NK-92 treated with Interleukin-12 subunit alpha and Interleukin-12 subunit beta, amount 100 ng/mL, for 24 hours (cell line): ENCODE results near the gene MAGEF1.
"Not testable (repeated sequence)": the region's sequence is repeated elsewhere in the genome, so short reads cannot be mapped to it uniquely, and the experiment has no call there.

Source experiments
- DNase-seq: peaks from one replicate; lab custom pipeline; 2025; lab: John Stamatoyannopoulos, UW

Gene MAGEF1

DNA sequence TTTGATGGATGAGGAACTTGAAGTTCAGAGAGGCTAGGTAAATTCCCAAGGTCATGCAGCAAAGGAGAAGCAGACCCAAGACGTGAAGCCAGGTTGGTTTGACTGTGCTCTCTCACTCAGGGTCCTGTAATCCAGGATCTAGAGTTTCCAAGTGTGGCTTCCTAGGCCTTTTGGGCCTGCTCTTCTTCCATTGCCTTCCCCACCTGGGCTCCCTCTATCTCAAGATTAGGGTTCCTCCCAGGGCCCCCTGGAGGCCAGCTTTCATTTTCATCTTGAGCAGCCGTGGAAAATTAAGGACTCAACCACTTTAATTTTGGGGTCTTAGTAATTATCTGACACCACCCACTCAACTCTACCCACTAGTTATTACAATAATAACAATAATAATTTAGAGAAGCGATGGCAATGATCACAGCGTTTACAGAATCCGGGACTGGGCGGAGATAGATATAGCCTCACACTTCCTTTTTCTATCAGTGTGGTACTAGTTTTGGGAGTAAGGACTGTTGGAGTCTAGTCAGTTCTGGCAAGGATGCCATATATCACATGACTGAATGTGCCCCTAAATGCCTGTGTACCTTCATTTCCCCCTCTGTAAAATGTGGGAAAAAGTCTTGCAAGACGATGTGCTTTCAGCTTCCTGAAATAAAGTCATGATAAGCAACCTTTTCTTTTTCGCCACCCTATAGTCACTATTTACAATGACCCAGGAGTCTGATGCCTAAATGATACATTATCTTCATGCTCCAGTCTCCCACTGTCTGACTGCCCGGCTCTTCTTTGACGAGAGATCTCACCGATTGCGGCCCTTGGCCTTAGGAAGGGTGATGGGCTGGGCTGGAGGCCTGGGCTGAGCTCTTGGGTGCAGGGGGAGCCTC lies 30.2 kb upstream of the MAGEF1 start:
- no peak for DNase-seq

DNA sequence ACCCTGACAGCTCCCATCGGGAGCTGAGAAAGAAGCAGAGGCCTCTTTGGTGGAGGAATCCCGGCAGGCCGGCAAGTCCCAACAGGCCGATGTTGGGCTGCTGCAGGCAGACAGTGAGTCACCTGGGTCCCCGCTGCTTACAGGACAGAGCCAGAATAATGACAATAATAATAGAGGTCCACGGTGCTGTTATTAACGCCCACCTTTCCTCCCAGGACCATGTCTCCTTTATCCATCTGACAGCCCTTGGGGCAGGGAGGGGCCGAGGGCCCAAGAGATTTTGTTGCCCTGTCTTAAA lies 29.3 kb upstream of the MAGEF1 start:
- DNase-seq = no peak

DNA sequence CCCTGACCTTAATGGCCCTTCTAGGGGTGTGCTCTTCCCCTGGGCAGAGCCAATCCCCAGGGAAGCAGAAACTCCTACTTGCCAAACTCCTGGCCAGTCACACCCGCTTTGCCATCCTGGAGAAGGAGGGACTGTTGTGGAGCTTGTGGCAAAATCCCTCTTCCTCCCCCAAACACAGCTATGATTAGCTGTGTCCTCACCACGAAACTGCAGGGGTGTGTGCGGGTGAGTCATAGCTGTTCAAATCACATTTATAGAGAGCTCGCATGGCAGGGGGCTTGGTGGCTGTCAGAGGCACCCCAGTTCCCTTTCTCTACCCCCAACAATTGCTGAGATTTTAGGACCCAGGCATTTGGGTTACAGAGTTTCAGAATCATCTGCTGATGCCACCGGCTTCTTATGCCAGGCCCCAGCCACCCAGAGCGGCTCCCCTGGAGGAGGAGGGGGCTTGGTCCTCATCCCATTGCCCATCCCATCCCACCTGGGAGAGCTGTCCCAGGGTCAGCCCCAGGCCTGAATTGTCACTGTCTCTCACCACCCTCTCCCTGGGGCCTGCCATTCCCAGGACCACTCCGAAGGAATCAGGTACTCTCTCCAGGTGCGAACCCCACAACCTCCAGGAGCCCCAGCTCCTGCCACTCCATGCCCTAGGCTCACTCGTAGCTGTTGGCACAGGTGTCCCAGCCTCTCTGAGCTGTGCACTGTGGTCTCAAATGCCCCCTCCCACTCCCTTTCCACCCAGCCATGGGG lies 28.8 kb upstream of the MAGEF1 start:
- DNase-seq = no peak

DNA sequence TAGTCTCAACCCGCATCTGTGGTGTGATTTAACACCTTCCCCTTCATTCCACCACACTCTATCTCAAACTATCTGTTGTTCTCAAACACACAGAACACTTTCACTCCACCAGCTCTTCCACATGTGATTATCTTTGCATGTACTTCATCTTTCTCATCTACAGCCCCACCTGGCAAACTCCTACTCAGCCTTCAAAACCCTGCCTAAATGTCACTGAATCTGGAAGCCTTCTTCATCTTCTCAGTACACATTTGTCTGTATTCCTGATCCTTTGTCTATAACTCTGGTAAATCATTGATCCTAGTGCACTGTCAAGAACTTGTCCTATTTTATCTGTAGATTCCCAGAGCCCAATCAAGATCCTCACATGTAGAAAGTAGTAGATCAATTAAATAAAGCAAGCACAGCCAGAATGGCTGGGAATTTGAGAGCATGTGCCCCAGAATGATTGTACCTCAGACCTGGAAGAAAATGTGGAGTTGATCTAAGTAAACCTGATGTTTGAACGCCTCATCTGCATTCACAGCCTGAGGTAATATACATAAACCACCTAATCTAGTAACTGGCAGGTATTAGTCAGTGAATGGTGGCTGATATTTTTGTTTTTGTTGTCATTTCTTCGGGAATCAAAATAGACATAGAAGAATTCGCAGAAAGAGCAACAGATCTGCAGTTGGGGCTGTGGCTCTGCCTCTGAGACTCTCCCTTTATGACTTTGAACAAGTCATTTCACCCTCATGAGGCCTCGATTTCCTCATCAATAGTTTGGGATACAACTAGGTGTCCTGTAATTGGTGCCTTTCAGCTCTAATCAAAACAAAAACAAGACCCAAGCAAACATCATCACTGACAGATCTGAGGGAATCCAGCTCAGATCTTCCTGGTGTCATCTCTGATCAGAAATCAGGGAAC lies 28.0 kb upstream of the MAGEF1 start:
- no peak for DNase-seq

DNA sequence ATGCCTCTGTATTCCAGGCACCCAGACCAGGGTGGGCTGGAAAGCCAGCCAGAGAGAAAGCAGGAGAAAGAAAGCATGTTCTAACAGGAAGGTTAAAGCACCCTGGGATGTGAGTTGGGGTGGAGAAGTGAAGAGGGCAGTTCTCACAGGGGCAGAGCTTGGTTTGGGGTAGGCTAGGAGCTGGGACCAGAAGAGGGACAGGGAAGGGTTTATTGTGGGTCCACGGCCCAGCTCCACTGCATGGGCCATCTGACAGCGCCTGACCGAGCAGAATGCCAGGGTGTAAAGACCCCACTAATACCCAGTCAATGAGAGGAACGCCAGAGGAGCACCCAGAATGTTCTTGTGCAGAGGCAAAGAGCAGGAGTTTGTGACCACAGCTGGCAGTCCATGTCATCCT lies 27.1 kb upstream of the MAGEF1 start:
- no peak for DNase-seq

DNA sequence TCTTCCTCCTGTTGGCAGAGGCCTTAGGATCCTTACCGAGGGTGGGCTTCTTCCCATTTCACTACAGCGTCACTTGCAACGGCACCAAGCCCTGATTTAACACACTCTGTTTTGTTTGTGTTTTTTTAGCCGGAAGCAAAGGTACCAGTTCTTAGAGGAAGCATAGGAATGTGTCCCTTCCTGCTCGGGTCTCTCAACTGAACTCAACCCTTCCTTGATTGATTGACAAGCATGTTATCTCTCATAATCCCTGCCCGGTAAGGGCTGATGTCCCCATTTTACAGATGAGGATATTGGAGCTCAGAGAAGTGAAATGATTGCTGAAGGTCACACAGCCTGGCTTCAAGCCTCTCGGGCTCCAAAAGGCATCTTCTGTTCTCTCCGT lies 26.6 kb upstream of the MAGEF1 start:
- no peak for DNase-seq

DNA sequence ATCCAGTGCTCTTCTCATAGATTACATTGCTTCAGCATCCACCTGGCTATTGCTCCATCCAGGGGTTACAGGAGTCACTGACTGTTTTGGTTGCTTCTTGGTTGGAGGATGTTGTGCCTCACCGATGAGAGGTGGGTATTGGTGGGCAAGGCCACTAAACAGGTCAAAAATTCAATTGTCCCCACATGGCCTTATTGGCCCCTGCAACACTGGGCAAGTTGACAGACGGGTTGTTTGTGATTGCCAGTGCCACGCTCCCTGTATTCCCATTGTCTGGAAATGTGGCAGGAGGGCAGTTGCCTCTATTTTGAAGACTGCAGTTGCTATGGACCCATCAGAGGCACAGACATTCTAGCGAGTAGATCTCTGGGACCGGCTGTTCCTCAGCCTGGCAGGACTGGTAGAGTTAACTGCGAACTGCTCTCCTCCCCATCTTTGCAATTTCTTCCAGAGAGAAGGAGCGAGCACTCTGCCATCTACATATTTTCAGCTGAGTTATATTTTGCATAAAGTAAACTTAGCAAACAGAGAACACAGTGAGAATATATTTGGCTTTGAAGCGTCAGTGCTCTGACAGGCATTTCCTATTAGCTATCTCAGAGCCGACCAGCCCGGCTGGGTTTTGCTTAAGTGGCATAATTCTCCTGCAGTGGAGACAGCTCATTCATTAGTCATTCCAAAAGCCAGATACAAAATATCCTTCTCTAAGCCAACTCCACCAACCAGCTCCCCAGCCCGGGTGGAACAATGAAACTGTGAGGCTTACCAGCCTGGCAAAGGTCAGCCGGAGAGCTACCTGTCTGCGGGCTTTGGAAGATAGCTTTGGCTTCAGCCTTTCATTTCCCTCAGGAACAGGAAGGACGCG lies 26.0 kb upstream of the MAGEF1 start:
- DNase-seq = no peak

DNA sequence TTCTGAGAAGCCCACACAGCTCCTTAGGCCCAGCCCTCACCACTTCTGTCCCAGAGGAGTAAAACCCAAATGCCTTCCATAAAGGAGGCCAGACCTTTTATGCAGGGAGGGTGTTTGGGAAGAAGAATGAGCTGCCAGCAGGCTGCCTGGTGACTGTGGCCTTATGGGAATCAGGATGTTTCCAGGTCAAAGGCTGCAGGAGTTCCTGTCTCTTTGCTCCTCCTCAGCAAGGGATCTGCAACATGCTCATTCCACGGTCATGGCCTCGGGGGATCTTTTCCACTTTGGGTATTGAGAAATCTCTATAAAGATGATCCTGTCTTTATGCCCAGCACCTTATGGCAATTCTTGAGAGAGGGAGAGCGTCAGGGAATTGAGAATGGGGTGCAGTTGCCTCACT lies 25.2 kb upstream of the MAGEF1 start:
- DNase-seq = no peak

DNA sequence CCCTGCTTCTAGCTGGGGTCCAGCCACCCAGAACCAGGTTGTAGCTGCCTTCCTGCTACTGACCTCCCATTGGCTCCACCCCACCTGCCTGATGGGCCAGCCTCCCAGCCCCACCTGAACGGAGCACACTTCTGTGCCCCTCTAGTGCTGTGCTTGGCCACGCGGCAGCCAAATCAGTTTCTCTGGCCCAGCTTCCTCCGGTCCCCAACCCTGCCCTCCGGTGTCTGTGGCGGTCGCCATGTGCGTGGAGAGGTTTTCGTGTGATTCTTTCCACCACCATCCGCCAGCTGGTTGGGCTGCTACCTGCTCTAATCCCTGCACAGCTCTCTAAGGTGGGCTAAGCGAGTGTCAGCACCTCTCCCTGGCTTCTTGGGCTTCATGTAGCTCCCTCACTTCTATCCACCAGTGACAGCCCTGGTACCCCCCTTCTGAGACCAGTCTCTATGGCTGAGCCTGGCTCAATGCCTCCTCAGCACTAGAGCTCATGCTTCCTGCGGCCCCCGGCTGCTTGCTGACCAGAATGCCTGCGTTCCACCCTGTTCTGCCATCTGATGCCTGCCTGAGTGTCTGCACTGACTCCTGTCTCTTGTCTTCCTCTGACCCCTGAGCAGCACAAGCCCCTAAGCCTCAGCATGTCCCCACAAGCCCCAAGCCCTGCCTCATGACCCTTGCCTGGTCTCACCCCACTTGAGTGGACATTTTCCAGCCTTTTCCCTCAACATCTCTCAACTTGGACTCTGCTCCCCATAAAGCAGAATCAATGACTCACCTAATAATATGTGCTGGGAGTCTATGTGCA lies 23.2 kb upstream of the MAGEF1 start:
- DNase-seq = no peak

DNA sequence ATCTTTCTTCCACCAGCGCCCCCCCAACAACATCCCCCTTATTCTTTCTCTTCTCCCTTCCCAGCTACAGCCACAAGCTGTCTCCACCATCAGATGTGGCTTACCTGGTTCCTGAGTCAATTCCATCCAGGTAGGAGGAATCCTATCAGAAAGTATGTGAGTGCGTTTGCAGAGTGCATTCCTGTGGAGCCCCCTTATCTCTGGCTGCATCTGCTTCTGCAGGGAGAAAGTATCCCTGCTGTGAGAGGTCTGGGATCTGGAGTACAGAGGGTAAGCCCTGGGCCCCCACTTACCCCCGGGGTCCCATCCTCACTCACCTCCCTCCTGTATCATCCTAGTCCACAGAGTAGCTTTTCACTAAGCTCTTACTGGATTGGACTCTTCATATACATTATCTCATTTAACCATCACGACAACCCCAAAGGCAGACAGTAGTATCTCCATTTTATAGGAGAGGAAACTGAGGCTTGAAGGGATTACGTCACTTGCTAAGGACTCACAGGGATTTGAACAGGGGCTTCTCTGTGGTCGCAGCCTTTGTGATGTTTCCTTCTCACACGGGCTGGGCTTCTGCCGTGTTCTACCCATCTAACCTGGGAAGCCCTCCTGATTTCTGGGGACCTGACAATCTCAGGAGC lies 22.2 kb upstream of the MAGEF1 start:
- no peak for DNase-seq

DNA sequence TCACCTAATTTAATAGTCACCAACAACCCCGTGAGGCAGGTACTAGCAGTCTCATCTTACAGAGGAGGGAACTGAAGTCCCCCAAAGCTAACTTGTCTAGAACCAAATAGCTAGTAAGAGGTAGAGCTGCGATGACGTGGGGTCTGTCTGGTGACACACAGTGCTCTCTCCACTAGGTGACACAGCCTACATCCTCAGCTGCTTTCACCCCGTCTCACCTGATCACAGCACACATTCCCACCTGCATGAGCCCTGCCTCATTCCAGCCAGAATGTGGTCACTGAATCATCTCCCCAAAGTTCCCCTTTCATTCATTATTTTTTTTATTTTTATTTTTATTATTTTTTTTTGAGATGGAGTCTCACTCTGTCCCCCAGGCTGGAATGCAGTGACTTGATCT lies 21.3 kb upstream of the MAGEF1 start:
- DNase-seq = no peak

DNA sequence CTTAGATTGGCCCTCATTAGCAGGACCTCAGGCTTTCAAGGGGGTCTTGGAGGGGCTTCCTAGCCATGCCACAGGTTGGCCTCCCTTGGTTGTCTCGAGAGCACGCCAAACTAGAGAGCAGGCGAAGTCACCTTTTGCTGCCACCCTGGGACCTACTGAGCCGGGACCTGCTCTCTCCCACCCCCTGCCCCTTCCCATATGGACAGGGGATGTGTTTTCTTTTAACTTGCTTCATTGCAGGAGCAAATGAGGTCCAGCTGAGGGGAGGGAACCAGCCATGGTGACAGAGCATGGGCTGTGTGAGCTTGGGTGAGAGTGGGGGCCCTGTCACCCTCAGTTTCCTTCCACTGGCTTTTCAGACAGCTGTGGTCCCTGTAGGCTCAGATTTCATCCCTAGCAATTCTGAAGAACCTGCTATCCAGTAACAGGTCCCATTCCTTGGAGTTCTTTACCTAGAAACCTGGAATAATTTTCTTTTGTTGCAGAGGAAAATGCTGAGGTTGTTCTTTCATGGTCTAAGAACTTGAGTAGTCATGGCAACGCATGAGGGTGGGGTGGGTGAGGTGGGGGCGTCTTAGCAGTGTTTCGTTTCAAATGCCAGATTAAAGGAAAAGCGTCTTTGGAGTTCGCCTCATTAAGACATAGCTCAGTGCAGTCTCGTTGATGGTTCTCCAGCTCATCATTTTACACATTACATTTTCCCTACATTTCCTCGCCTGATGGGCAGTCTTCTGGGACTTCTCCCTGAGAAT lies 20.1 kb upstream of the MAGEF1 start:
- DNase-seq = no peak

DNA sequence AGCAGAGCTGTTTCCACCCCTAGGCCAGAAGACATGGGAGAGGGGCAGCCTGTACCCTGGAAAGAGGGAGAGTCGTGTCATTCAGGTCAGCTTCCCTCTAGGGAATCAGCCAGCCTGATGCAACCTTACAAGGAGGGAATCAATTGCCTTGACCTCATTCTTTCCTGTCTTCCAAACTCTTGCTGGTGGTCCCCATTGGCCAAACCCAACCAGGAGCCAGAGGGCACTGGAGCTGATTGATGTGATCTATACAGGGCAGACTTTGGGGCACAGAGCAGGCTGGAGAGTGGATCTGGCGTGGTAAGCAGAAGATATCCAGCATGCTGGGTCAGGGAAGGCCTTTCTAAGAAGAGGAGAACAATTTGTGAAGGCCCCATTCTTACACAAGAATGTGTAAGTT lies 19.1 kb upstream of the MAGEF1 start:
- DNase-seq = no peak

DNA sequence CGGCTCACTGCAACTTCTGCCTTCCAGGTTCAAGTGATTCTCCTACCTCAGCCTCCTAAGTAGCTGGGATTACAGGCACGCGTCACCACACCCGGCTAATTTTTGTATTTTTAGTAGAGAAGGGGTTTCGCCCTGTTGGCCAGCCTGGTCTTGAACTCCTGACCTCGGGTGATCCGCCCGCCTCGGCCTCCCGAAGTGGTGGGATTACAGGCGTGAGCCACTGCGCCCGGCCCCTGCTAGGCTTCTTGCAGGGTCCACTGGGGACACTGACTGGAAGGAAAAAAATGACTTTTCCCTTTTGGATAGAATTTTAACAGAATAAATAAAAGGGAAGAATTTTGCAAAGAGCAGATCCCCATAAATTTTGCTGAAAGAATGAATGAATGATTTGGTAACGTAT lies 17.3 kb upstream of the MAGEF1 start:
- DNase-seq = not testable (repeated sequence)

DNA sequence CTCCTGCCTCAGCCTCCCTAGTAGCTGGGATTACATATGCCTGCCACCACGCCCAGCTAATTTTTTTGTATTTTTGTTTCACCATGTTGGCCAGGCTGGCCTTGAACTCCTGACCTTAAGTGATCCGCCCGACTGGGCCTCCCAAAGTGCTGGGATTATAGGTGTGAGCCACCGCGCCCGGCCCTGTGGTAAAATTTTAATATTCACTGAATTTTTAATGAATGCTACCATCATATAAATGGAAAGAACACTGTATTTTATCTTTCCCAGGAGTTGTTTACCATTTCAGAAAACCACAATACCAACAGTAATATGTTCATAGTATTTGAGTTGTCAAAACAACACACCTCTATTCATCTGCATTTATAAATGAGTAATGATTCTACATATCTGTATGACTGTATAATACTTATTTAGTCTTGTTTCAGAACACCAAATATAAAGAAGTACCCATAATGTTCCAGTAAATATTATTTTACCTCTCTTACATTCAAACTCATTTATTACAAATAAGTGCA lies 16.2 kb upstream of the MAGEF1 start:
- no peak for DNase-seq

DNA sequence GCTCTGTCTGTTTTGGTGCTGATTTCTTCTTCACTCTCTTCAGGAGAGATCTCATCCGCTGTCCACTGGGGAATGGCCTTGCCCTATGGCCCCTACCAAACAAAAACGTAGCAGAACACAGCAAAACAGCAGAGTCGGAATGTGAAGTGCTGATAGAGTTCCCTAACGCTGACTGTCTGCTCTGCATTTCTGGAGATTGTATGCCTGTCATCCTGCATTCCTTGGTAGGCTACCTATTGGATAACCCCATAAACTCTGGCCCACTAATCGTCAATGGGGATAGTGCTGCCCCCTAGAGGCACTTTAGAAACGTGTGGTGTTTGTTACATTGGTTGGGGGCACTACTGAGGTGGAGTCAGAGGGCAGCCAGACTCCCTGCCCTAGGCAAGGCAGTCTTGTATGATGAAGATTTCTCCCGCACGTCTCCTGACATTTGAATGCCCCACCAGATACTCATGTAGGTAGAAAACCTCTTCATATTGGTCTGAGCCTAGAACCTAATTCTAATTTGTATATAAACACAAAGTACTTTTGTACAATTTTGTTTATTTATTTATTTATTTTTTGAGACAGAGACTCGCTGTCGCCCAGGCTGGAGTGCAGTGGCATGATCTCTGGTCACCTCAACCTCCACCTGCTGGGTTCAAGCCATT lies 15.6 kb upstream of the MAGEF1 start:
- DNase-seq = peak; percentile 26

DNA sequence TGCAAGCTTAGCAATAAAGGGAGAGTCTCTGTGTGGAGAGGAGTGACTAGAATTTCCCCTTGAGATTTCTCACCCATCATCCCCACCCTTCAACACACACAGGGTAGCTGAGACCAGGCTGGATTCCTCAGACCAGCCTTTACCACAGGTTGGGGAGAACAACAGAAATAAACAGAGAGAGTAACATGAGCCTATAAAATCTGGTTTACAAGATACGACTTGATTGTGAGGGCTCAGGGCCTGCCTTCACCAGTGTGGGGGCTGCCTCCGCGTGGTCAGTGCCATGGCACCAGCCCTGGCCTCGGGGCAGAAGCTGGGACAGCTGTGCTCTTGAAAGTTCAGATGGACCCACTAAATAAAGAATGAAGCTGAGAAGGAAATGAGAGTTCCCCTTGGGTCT lies 14.6 kb upstream of the MAGEF1 start:
- no peak for DNase-seq

DNA sequence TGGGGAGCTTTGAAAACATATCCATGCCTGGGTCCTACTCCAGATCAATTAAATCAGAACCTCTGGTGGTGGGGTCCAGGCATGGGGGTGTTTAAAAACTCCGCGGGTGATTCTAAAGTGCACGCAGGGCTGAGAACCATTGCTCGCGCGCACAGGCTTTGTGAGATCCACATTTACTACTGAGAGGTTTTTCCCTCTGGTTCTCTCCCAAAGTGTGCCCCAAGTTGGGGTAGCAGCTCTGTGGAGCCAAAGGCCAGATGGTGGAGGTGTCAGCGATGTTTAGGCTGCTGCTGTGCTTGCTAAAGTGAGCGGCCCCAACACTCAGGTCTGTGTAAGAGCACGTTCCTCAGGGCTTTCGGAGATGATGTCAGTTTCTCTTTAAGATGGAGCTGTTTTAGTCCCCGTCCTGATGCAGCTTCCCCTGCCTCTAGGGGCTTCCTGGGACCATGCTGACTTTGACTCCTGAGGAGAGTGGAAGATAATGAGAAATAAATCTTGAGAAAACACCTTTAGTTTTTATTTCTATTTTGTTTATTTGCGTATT lies 13.4 kb upstream of the MAGEF1 start:
- no peak for DNase-seq

DNA sequence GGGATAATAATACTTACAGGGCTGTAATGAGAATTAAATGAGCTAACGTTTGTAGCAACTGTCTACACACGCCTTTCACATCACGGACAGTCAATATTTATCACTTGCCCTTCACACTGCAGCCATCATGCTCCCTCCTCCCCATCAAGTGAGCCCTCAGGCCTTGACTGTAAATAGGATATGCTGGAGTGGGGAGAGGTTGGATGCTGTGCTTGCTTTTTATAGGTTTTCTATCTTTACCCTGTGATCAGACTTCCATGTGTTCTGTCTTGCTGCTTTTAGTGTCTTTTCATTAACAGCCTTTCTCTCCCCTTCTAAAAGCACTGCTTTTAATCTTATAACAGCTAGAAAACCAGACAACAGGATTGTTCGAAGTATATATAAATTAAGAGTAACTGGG lies 12.8 kb upstream of the MAGEF1 start:
- no peak for DNase-seq
